PFSK-1 (cell line): ENCODE data around the gene LOXHD1.

Source experiments
- TAF1 ChIP-seq: IDR thresholded peaks from 2 replicates; pipeline ENCODE4 v1.6.1; 2012; ENCODE audit warnings: low read length, control low read depth, borderline replicate concordance; ENCODE audit not compliant: insufficient read depth
- TF ChIP-seq, protein P1 (sequence below), 2 experiments: IDR thresholded peaks; 2 replicates each; pipeline versions ENCODE4 v1.6.1 to v1.8.0; 2011 to 2012; ENCODE audit warnings: low read depth in 2 of 2, low read length in 2 of 2, control low read depth in 1 of 2, inconsistent platforms in 1 of 2, mild to moderate bottlenecking in 1 of 2, moderate library complexity in 1 of 2; ENCODE audit not compliant: insufficient read depth in 1 of 2

DNA sequence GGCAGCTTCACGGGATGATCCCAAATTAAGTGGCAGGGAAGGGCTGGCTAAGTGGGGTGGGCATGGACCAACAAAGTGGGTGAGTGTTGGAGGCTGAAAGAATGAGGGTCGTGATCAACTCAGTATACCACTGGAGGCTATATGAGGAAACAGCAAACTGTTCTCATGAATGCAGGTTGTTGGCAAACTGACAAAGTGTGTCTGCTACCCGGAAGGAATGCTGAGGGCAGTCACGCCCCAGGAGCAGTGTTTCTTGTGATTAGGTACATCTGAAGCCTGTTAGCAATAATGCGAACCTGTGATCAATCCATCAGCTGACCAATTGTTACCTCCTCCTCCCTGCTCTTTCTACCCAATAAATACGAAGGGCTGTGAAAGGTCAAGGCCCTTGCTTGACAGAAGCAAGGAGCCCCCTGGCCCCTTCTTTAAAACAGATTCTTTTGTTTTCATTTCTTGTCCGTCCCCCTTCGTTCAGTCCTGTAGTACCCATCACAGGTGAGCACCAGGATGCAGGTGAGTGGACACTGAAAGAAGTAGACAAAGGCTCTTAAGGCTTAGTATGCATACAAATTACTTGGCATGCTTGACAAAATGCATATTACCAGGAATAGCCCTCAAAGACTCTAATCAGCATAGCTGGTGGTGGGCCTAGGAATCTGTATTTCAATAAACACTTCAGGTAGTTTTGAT is 67.9 kb downstream of the LOXHD1 start:
- TF ChIP-seq, protein P1, sequence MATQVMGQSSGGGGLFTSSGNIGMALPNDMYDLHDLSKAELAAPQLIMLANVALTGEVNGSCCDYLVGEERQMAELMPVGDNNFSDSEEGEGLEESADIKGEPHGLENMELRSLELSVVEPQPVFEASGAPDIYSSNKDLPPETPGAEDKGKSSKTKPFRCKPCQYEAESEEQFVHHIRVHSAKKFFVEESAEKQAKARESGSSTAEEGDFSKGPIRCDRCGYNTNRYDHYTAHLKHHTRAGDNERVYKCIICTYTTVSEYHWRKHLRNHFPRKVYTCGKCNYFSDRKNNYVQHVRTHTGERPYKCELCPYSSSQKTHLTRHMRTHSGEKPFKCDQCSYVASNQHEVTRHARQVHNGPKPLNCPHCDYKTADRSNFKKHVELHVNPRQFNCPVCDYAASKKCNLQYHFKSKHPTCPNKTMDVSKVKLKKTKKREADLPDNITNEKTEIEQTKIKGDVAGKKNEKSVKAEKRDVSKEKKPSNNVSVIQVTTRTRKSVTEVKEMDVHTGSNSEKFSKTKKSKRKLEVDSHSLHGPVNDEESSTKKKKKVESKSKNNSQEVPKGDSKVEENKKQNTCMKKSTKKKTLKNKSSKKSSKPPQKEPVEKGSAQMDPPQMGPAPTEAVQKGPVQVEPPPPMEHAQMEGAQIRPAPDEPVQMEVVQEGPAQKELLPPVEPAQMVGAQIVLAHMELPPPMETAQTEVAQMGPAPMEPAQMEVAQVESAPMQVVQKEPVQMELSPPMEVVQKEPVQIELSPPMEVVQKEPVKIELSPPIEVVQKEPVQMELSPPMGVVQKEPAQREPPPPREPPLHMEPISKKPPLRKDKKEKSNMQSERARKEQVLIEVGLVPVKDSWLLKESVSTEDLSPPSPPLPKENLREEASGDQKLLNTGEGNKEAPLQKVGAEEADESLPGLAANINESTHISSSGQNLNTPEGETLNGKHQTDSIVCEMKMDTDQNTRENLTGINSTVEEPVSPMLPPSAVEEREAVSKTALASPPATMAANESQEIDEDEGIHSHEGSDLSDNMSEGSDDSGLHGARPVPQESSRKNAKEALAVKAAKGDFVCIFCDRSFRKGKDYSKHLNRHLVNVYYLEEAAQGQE (IDR thresholded peaks at IDR 0.05; ENCODE audit: insufficient read depth in 1 of 2, low read depth in 2 of 2, low read length in 2 of 2), result no peak
- no peak for TF ChIP-seq TAF1
